ENCODE results near the gene OR2H1. TPM values are rescaled to one million over a fixed set of nuclear protein-coding genes. Genes with fewer than 3 reads are reported as not detected.

Gene OR2H1
- polyA plus RNA-seq, 1 donor (not counting 4 experiments of a cell fraction or from before 2014, with no cell fraction given) = not detected

GRCh38 chr6:29496961-29497360 lies 40.0 kb downstream of the OR2H1 start:
- Histone ChIP-seq H3K4me2 (ENCODE audit: control insufficient read depth, extremely low read depth, insufficient read depth, low read depth, low read length) (no peak overlapping the region), H2AFZ (ENCODE audit: control insufficient read depth, low read length) (no peak overlapping the region), H3K9me3 (ENCODE audit: control insufficient read depth, low read depth, low read length) (no peaks in the 10 kb centered on the region), H3K27me3 (ENCODE audit: control insufficient read depth, extremely low read depth, insufficient read depth, low read length) (peaks cover 6% of the 10 kb centered on the region), H3K36me3 (ENCODE audit: control insufficient read depth in 2 of 2, extremely low read depth in 1 of 2, insufficient read depth in 2 of 2, low read length in 2 of 2) (no peaks in the 10 kb centered on the region), H3K9ac (ENCODE audit: control insufficient read depth, extremely low read depth, insufficient read depth, low read length) (no peak overlapping the region), H3K9me1 (ENCODE audit: control insufficient read depth, extremely low read depth, insufficient read depth, low read length) (no peaks in the 10 kb centered on the region), H3K27ac (ENCODE audit: control insufficient read depth, insufficient read depth, low read length) (no peak overlapping the region), H4K20me1 (ENCODE audit: control insufficient read depth, extremely low read depth, insufficient read depth, low read length) (no peaks in the 10 kb centered on the region), H3K79me2 (ENCODE audit: control insufficient read depth, insufficient read depth, low read length) (no peaks in the 10 kb centered on the region), H3K4me1 (ENCODE audit: control insufficient read depth, extremely low read depth, insufficient read depth, low read length) (no peaks in the 10 kb centered on the region), H3K4me3 (ENCODE audit: control insufficient read depth in 2 of 3, extremely low read depth in 1 of 3, insufficient read depth in 2 of 3, low read depth in 1 of 3, low read length in 3 of 3) (no peak overlapping the region)
- no peak for TF ChIP-seq EZH2 (IDR thresholded peaks at IDR 0.05; ENCODE audit: low read length)
- TF ChIP-seq CTCF (optimal IDR thresholded peaks at IDR 0.05 in 1 of 3, IDR thresholded peaks at IDR 0.05 in 1 of 3, conservative IDR thresholded peaks at IDR 0.05 in 1 of 3; ENCODE audit: extremely low read depth in 1 of 3, insufficient read depth in 2 of 3, low read length in 3 of 3) = no peak
- dilution Hi-C loops (cut with MboI; ENCODE audit: extremely low pct_ligation_motif_present, low sequenced_read_pairs) = no loop called here
- no peak for DNase-seq (ENCODE audit: low read depth, low spot score)
- no peak for FAIRE-seq

GRCh38 chr6:29499704-29500103 lies 42.7 kb downstream of the OR2H1 start:
- H3K4me1 ChIP-seq (ENCODE audit: control insufficient read depth, extremely low read depth, insufficient read depth, low read length) = peaks cover 4% of the 10 kb centered on the region
- no peaks in the 10 kb centered on the region for H3K36me3 ChIP-seq (ENCODE audit: control insufficient read depth in 2 of 2, extremely low read depth in 1 of 2, insufficient read depth in 2 of 2, low read length in 2 of 2)
- no peak overlapping the region for H3K27ac ChIP-seq (ENCODE audit: control insufficient read depth, insufficient read depth, low read length)
- no peak overlapping the region for H3K4me2 ChIP-seq (ENCODE audit: control insufficient read depth, extremely low read depth, insufficient read depth, low read depth, low read length)
- no peaks in the 10 kb centered on the region for H3K79me2 ChIP-seq (ENCODE audit: control insufficient read depth, insufficient read depth, low read length)
- DNase-seq (ENCODE audit: low read depth, low spot score) (no peak), FAIRE-seq (no peak)
- H3K27me3 ChIP-seq (ENCODE audit: control insufficient read depth, extremely low read depth, insufficient read depth, low read length) = peaks cover 9% of the 10 kb centered on the region
- dilution Hi-C loops (cut with MboI; ENCODE audit: extremely low pct_ligation_motif_present, low sequenced_read_pairs) = no loop called here
- no peak overlapping the region for H3K9ac ChIP-seq (ENCODE audit: control insufficient read depth, extremely low read depth, insufficient read depth, low read length)
- H3K9me1 ChIP-seq (ENCODE audit: control insufficient read depth, extremely low read depth, insufficient read depth, low read length) = no peaks in the 10 kb centered on the region
- H3K4me3 ChIP-seq (ENCODE audit: control insufficient read depth in 2 of 3, extremely low read depth in 1 of 3, insufficient read depth in 2 of 3, low read depth in 1 of 3, low read length in 3 of 3) = no peak overlapping the region
- H3K9me3 ChIP-seq (ENCODE audit: control insufficient read depth, low read depth, low read length) = no peaks in the 10 kb centered on the region
- no peaks in the 10 kb centered on the region for H4K20me1 ChIP-seq (ENCODE audit: control insufficient read depth, extremely low read depth, insufficient read depth, low read length)
- no peak for TF ChIP-seq CTCF (optimal IDR thresholded peaks at IDR 0.05 in 1 of 3, IDR thresholded peaks at IDR 0.05 in 1 of 3, conservative IDR thresholded peaks at IDR 0.05 in 1 of 3; ENCODE audit: extremely low read depth in 1 of 3, insufficient read depth in 2 of 3, low read length in 3 of 3)
- TF ChIP-seq EZH2 (IDR thresholded peaks at IDR 0.05; ENCODE audit: low read length) = no peak
- no peak overlapping the region for H2AFZ ChIP-seq (ENCODE audit: control insufficient read depth, low read length)

Data from keratinocyte (primary cell).